ENCODE results near the gene MYH2. TPM values are rescaled to one million over a fixed set of nuclear protein-coding genes. Genes with fewer than 3 reads are reported as not detected.

The MYH2 gene
- total RNA-seq, result not detected in 2 replicates

GRCh38 chr17:10549096-10549842 lies at the start of gene MYH2:
MYH2 (minus strand) TSS chr17:10549658; CDS start chr17:10547920, 1,738 bp downstream.

GRCh38 chr17:10518271-10519037 lies 31.0 kb downstream of the MYH2 start, which contains the start of gene MYH1:
MYH1 (minus strand) TSS chr17:10518542; CDS start chr17:10516642, 1,900 bp downstream.

Other genes with a start within 250 kb of the MYH2 start
- not detected in 2 replicates for gene MYH13, start 176.7 kb downstream of the MYH2 start, total RNA-seq
- gene MYH8, start 127.7 kb downstream of the MYH2 start, total RNA-seq, result not detected in 2 replicates
- not detected in 2 replicates for gene MYH4, start 80.1 kb downstream of the MYH2 start, total RNA-seq
- gene MYH1, start 31.1 kb downstream of the MYH2 start, total RNA-seq, result not detected in 2 replicates
- 0.10 and 0.65 TPM in 2 replicates for gene MYH3, start 107.7 kb upstream of the MYH2 start, total RNA-seq
- 19.4 and 20.9 TPM in 2 replicates for gene SCO1, start 147.9 kb upstream of the MYH2 start, total RNA-seq
- gene ADPRM, start 147.9 kb upstream of the MYH2 start, total RNA-seq, result 9.1 and 12.7 TPM in 2 replicates
- gene TMEM220, start 180.4 kb upstream of the MYH2 start, total RNA-seq, result 1.2 and 4.2 TPM in 2 replicates

Measured in vein endothelial cell (primary cell).